Right atrium auricular region (tissue), 2 donors: Measurements from ENCODE around the gene ELF4. TPM values are rescaled to one million over a fixed set of nuclear protein-coding genes. Genes with fewer than 3 reads are reported as not detected.

Experiments used
- DNase-seq: peaks from one replicate; pipeline ENCODE4 v3.0.0-alpha.2; 2019; ENCODE audit warnings: low spot score
- H3K27ac ChIP-seq, 2 donors: fragments of 200-600 bp; sonication (generic); 1 replicate in 1 of 2; 2 replicates in 1 of 2; pipeline ENCODE4 v1.5.1; 2016 to 2019
- H3K27me3 ChIP-seq, 2 donors: fragments of 200-600 bp; sonication (generic); one replicate each; pipeline versions ENCODE4 v1.5.1 to v1.6.0; 2017 to 2019
- H3K36me3 ChIP-seq: fragments of 200-600 bp; sonication (generic); one replicate; pipeline ENCODE4 v1.5.1; 2016
- H3K4me1 ChIP-seq, 2 donors: fragments of 200-600 bp; sonication (generic); one replicate each; pipeline versions ENCODE4 v1.5.1 to v1.6.0; 2017 to 2019
- H3K4me3 ChIP-seq, 2 donors: fragments of 200-600 bp; sonication (generic); 1 replicate in 1 of 2; 2 replicates in 1 of 2; pipeline ENCODE4 v1.5.1; 2017 to 2019; ENCODE audit warnings: mild to moderate bottlenecking in 1 of 2, moderate library complexity in 1 of 2
- H3K9me3 ChIP-seq, 2 donors: fragments of 200-600 bp; sonication (generic); one replicate each; pipeline ENCODE4 v1.5.1; 2019
- CTCF ChIP-seq, 2 donors: fragments of 200-600 bp; sonication (generic); IDR thresholded peaks; one replicate each; pipeline ENCODE4 v1.5.1; 2019; ENCODE audit warnings: antibody characterized with exemption in 2 of 2
- total RNA-seq, 2 donors: library from RNA; depleted of rRNA; stranded (reverse); fragments of >200 nt; gene quantifications; one replicate each; pipeline ENCODE4 v1.1.0, GENCODE V29; 2016

The ELF4 gene
- total RNA-seq, 2 donors from 2014 or later, result 4.1 to 8.6 TPM

GRCh38 chrX:130094696-130095095 lies 15.6 kb downstream of the ELF4 start:
- H3K27ac ChIP-seq, result no peak overlapping the region
- no peak overlapping the region for H3K4me3 ChIP-seq
- no peaks in the 10 kb centered on the region for H3K9me3 ChIP-seq
- no peak for DNase-seq
- TF ChIP-seq CTCF (IDR thresholded peaks at IDR 0.05), result no peak
- no peaks in the 10 kb centered on the region for H3K36me3 ChIP-seq
- H3K4me1 ChIP-seq, result peaks cover 0 to 30% of the 10 kb centered on the region in 2 donors
- H3K27me3 ChIP-seq, result no peaks in the 10 kb centered on the region

GRCh38 chrX:130093271-130093670 lies 17.0 kb downstream of the ELF4 start:
- no peak for TF ChIP-seq CTCF (IDR thresholded peaks at IDR 0.05)
- DNase-seq, result no peak
- Histone ChIP-seq H3K27me3 (no peaks in the 10 kb centered on the region), H3K9me3 (no peaks in the 10 kb centered on the region), H3K27ac (no peak overlapping the region), H3K4me1 (peaks cover 0 to 16% of the 10 kb centered on the region in 2 donors), H3K4me3 (no peak overlapping the region), H3K36me3 (no peaks in the 10 kb centered on the region)

- Histone ChIP-seq H3K4me1 (peaks cover 0 to 6% of the 10 kb centered on the region in 2 donors), H3K9me3 (no peaks in the 10 kb centered on the region), H3K27ac (no peak overlapping the region), H3K4me3 (no peak overlapping the region), H3K36me3 (no peaks in the 10 kb centered on the region), H3K27me3 (no peaks in the 10 kb centered on the region)
- DNase-seq, result no peak
- TF ChIP-seq CTCF (IDR thresholded peaks at IDR 0.05), result no peak
Measured at GRCh38 chrX:130091980-130092522, 18.2 kb downstream of the ELF4 start.

- H3K4me3 ChIP-seq, result no peak overlapping the region
- no peak for TF ChIP-seq CTCF (IDR thresholded peaks at IDR 0.05)
- DNase-seq, result no peak
- peaks cover 0 to 15% of the 10 kb centered on the region in 2 donors for H3K4me1 ChIP-seq
- no peaks in the 10 kb centered on the region for H3K9me3 ChIP-seq
- no peaks in the 10 kb centered on the region for H3K36me3 ChIP-seq
- H3K27me3 ChIP-seq, result no peaks in the 10 kb centered on the region
- no peak overlapping the region for H3K27ac ChIP-seq
Measured at GRCh38 chrX:130090364-130090763, 19.9 kb downstream of the ELF4 start.

GRCh38 chrX:130086447-130087206 lies 23.7 kb downstream of the ELF4 start:
- H3K36me3 ChIP-seq, result no peaks in the 10 kb centered on the region
- H3K4me1 ChIP-seq, result peaks cover 0 to 35% of the 10 kb centered on the region in 2 donors
- H3K4me3 ChIP-seq, result no peak overlapping the region
- no peaks in the 10 kb centered on the region for H3K27me3 ChIP-seq
- DNase-seq, result no peak
- H3K27ac ChIP-seq, result peak overlapping the region in 1 of 2 donors; percentile 14
- no peaks in the 10 kb centered on the region for H3K9me3 ChIP-seq
- no peak for TF ChIP-seq CTCF (IDR thresholded peaks at IDR 0.05)
